EH (cell line): ENCODE measurements around the gene TREX2.

Source experiments
- DNase-seq: peaks from one replicate; pipeline ENCODE4 v3.0.0-alpha.2; 2015; ENCODE audit warnings: low read depth

Gene TREX2

GRCh38 chrX:153445856-153446635 is at the start of gene TREX2:
Gene TREX2 (minus strand): TSS chrX:153446056. CDS start chrX:153445430, 626 bp downstream.
- DNase-seq = no peak

- DNase-seq = peak; percentile 72
Observed at GRCh38 chrX:153495362-153495751, 49.5 kb upstream of the TREX2 start.

- DNase-seq = peak; percentile 82
Observed at GRCh38 chrX:153494541-153495361, 48.9 kb upstream of the TREX2 start, which contains the start of gene BGN. Gene BGN (plus strand): TSS chrX:153494980. CDS start chrX:153504632, 9,652 bp downstream.

GRCh38 chrX:153494061-153494460 is 48.2 kb upstream of the TREX2 start:
- DNase-seq = peak; percentile 59

GRCh38 chrX:153493085-153493484 is 47.2 kb upstream of the TREX2 start:
- no peak for DNase-seq

GRCh38 chrX:153492543-153492942 is 46.7 kb upstream of the TREX2 start:
- no peak for DNase-seq

- DNase-seq = no peak
Observed at GRCh38 chrX:153491918-153492317, 46.1 kb upstream of the TREX2 start.

- no peak for DNase-seq
Observed at GRCh38 chrX:153491351-153491914, 45.6 kb upstream of the TREX2 start.

- no peak for DNase-seq
Observed at GRCh38 chrX:153490217-153490930, 44.5 kb upstream of the TREX2 start.

GRCh38 chrX:153488231-153488914 is 42.5 kb upstream of the TREX2 start:
- peak; percentile 81 for DNase-seq

- DNase-seq = no peak
Observed at GRCh38 chrX:153487590-153488071, 41.8 kb upstream of the TREX2 start.

- DNase-seq = no peak
Observed at GRCh38 chrX:153486171-153486570, 40.3 kb upstream of the TREX2 start.

GRCh38 chrX:153485396-153486080 is 39.7 kb upstream of the TREX2 start:
- no peak for DNase-seq

GRCh38 chrX:153482376-153483015 is 36.6 kb upstream of the TREX2 start:
- no peak for DNase-seq

GRCh38 chrX:153481043-153481442 is 35.2 kb upstream of the TREX2 start:
- DNase-seq = no peak

GRCh38 chrX:153478746-153479145 is 32.9 kb upstream of the TREX2 start:
- DNase-seq = no peak

GRCh38 chrX:153477901-153478300 is 32.0 kb upstream of the TREX2 start:
- DNase-seq = no peak

- DNase-seq = peak; percentile 43
Observed at GRCh38 chrX:153477364-153477857, 31.6 kb upstream of the TREX2 start.

- DNase-seq = peak; percentile 83
Observed at GRCh38 chrX:153476666-153477363, 31.0 kb upstream of the TREX2 start.
